T follicular helper cell (primary cell): ENCODE results near the gene KLKB1.
A peak's percentile ranks its signal among the peaks of the same experiment; 100 is the strongest.

Experiments used
- DNase-seq: peaks from one replicate; pipeline ENCODE4 v3.0.0-alpha.2; 2020; ENCODE audit warnings: low read depth
- total RNA-seq, 2 experiments: gene quantifications; one replicate each; lab custom pipeline; 2026; lab: John Stamatoyannopoulos, UW

Gene KLKB1
- 0.04 to 0.12 reads per million in 2 experiments for total RNA-seq

DNA sequence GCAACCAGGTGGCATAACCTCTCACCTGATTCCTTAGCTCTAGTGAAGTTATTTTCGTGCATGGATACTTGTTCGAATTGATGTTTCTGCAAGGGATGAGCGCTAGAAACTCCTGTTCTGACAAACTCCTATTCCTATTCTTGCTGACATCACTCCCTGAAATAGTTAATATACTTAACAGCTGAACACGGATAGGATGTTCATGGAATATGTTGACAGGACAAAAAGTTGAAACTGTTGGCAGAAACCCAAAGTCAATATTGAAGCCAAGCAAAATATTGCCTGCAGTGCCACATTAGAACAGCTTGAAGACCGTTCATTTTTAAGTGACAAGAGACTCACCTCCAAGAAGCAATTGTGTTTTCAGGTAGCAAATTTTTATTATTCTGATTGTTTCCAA is at the start of gene KLKB1:
TSS of gene KLKB1 (plus strand) at position 287 of the 400 bp plus-strand sequence. CDS start 689 bp downstream, outside the sequence.
- no peak for DNase-seq

DNA sequence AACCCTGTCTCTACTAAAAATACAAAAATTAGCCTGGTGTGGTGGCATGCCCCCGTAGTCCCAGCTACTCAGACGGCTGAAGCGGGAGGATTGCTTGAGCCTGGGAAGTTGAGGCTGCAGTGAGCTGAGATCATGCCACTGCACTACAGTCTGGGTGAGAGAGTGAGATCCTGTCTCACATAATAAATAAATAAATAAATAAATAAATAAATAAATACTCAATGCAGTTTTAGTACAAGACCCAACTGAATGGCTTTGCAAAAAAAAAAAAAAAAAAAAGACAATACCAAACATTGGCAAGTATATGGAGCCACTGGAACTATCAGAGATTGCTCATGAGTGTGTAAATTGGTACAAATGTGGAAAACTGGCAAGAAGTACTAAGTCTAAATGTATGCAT is 39.2 kb upstream of the KLKB1 start:
- DNase-seq = no peak

- no peak for DNase-seq
These were observed 37.7 kb upstream of the KLKB1 start for GRCh38 chr4:186189656-186190055.

DNA sequence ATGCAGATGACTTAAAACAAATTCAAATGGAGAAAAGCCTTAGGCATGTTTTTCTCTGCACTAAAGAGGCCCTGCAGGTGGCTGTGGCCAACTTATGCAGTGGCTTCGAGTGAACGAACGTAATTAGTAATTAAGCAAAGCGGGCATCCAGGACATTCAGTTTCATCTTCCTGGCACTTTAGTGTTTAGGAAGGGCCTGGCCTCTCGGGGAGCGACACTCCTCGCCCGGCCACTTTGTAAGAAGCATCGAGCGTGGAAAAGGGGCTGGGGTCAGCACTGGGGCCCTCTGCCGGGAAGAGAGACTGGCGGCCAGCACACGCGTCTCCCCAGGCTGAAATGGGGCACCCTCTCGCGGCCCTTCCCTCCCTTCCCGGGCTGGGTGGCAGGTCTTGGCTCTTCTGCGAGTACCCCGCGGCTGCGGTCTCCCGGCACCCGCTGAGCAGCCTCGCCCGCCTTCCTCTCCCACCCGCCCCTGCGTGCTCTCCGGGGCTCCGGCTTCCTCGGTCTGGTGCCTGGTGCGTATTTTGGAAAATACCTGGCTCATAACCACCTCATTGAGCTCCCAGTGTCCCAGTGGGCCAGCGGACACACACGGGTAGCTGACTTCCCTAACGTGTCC is 36.6 kb upstream of the KLKB1 start:
- DNase-seq = peak; percentile 21

DNA sequence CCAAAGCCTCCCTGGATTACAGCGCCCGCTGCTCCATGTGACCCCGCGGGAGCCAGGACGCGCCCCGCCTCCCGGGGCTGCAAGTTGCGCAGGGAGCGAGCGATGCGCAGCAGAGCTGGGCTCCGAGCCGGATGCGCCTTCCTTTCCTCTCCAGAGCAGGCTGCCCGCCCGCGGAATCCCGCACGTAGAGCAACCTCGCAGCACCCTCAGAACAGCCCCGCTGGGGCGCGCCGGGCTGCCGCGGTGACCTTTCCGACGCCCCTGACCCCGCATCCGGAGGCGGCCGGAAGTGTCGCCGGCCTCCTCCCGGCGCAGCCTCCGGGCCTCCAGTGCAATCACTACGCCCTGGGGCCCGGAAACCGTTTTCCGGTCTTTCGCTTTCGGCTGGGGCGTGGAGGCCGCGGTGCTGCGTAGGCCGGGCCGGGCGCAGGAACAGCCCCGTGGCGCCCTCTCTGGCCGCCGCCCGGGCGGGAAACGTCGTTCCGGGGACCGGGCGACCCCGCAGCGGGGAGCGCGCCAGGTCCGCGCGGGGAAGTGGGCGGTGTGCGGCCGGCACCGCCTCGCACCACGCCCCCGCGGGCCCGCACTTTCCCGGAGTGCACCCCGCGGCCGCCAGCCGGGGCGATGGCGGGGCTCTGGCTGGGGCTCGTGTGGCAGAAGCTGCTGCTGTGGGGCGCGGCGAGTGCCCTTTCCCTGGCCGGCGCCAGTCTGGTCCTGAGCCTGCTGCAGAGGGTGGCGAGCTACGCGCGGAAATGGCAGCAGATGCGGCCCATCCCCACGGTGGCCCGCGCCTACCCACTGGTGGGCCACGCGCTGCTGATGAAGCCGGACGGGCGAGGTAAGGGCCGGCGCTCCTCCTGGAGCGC is 35.9 kb upstream of the KLKB1 start, which contains the start of gene CYP4V2:
TSS of gene CYP4V2 (plus strand) at position 368 of the 866 bp plus-strand sequence. CDS start at position 625, 257 bp downstream.
- peak; percentile 69 for DNase-seq

GRCh38 chr4:186192066-186192612 is 35.2 kb upstream of the KLKB1 start:
- DNase-seq = no peak

DNA sequence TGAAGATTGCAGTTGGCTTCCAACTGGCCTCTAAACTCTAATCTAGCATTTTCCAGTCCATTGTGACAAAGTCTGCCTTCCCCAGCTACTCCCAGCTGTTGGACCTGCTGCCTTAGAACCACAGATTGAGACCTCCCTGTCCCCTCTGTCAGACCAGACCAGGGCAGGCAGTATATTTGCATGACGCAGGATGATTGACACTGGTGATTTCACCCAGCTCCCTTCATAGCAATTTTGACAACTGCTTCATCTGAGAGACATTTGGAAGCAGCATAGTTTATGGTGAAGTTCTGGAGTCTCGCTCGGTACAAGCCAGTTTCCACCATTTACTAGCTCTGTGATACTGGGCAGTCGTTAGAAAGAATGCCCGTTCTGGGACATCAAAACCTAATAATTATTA is 33.5 kb upstream of the KLKB1 start:
- DNase-seq = no peak

DNA sequence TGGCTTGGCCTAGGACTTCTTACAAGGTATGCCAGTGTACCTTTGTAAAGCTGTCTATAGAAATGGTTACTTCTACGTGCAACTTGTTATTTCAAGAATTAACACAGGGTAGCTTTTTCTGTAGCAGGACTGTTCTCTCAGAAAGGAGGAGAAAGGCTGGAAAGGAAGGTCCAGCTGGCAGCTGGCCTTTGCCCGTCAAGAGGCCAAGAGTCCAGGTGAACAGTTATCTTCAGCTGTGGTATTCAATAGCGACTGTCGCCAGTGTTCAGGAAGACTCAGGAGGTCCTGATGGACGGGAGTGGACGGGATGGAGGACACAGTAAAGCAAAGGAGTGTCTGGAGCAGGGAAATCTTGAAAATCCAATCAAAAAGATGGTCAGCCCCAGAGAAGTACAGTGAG is 31.2 kb upstream of the KLKB1 start:
- DNase-seq = no peak

- no peak for DNase-seq
These were observed 26.8 kb upstream of the KLKB1 start for GRCh38 chr4:186200516-186200915.

DNA sequence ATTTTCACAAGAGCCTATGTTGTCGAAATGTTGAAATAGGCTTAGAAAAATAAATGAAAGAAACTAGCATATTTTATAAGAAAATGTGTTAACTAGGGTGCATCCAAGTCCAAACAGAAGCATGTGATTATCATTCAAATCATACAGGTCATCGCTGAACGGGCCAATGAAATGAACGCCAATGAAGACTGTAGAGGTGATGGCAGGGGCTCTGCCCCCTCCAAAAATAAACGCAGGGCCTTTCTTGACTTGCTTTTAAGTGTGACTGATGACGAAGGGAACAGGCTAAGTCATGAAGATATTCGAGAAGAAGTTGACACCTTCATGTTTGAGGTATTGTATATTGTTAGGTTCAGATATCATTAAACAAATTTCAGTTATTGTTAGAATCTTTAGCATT is 26.3 kb upstream of the KLKB1 start:
- DNase-seq = no peak

- no peak for DNase-seq
These were observed 25.6 kb upstream of the KLKB1 start for GRCh38 chr4:186201535-186202230.

DNA sequence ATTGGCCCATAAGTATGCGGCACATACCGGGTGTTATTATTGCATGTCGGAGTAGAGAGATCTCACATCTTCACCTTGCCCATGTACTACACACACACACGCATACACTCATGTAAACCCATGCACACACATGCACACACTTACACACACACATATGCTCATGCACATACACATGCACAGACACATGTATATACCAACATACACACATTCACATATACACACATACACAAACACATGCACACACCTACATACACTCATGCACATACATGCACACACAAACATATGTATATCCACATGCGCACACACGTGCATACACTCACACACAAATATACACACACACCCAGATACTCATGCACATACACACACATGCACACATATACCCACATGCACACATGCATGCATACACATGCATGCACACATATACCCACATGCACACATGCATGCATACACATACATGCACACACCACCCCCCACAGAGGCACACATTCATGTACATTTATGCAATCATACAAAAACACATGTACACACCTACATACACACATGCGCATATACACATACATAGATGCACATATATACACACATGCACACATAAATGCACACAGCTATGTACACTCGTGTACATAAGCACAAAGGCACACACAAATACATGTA is 24.7 kb upstream of the KLKB1 start:
- no peak for DNase-seq

DNA sequence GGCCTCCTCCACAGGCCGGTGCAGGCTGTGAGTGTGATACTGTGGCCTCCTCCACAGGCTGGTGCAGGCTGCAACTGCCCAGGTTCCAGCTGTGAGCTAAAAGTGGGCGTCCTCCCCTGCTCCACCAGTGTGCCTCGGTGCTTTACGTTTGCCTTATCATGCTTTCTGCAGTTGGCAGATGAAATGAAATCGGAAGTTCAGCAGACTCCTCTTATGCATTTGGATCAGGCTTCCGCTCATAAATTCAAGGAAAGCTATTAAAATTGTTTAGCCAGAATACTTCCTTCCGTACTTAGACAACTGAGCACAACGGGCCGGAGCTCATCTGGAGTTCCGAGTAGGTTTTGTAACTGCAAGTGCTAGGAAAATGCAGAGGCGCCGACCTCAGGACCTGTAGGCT is 23.9 kb upstream of the KLKB1 start:
- no peak for DNase-seq

DNA sequence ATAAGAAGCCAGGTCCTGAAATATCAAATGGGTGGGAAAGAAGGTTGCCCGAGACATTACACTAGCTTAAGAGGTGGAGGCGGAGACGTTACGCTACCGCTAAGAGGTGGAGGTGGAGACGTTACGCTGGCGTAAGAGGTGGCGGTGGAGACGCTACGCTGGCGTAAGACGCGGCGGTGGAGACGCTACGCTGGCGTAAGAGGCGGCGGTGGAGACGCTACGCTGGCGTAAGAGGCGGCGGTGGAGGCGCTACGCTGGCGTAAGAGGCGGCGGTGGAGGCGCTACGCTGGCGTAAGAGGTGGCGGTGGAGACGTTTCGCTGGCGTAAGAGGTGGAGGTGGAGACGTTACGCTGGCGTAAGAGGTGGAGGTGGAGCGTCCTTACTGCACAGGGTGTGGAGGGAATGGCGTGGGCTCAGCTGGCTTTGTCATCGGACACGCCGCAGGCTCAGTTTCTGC is 23.2 kb upstream of the KLKB1 start:
- DNase-seq = no peak

GRCh38 chr4:186204686-186205085 is 22.6 kb upstream of the KLKB1 start:
- DNase-seq = no peak

DNA sequence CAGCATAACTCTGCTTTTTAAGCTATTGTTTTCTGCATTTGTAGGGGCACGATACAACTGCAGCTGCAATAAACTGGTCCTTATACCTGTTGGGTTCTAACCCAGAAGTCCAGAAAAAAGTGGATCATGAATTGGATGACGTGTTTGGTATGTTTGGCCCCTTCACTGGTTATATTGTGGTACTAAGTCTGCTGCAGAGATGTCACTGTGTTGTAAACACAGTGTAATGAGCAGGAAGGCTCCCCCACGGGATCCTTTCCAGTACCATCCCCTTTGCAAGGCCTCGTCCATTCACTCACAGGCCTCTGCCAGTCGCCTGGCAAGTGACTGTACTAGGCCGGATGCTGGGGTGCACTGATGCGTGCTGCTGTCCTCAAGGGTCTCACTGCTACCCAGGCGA is 22.2 kb upstream of the KLKB1 start:
- DNase-seq = no peak

DNA sequence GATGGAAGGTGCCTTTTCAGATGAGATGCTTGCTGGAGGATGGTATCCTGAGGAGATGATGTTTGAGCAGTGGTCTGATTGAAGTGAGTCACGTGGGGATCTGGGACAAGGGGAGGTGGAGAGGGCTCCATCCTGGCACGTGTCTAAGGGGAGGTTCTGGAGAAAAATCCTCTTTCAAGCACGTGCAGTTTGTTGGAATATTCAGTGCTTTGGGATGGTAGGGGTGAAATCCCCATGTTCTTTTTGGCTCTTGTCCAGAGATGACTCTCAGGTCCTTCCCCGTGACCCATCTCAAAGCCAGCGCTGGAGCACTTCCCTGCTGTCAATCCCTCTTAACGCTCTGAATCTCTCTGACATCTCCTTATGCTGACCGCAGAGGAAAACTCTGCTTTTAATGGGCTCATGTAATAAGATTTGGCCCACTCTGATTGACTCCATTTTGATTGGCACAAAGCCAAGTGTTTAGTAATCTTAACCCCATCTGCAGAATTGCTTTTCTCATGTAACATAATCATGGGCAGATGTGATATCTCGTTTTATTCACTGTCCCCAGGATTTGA is 10.8 kb upstream of the KLKB1 start:
- no peak for DNase-seq

DNA sequence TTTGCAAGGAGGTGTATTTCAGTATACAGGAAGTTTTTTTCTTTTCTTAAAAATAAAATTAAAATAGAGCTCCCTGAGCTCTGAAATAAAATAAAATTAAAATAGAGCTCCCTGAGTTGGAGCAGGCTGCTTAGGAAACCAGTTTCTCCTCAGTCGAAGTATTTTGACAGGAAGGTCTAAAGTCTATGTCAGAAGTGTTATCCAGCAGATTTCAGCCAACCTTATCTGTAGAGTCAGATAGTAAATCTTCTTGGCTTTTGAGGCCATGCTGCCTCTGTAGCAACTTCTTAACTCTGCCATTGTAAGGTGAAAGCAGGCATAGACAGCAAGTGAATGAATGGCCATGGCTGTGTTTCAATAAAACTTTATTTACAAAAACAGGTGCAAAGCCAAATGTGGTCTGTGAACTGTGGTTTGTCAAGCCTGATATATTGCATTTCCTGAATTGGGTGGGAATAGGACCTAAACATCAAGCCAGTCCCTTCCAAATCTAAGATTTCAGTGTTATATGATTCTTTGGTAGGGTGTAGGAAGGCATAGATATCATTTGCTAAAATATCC is 9.5 kb upstream of the KLKB1 start:
- DNase-seq = no peak

DNA sequence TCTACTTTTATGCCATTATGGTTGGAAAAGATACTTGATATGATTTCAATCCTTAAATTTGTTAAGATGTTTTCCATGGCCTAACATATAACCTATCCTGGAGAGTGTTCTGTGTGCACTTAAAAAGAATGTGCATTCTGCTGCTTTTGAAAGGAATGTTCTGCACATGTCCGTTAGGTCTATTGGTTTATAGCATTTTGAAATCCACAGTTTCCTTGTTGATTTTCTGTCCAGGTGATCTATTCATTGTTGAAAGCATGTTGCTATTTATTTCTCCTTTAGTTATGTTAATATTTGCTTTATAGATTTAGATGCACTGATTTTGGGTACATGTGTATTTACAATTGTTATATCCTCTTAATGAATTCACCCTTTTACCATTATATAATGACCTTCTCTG is 5.7 kb upstream of the KLKB1 start:
- DNase-seq = no peak

DNA sequence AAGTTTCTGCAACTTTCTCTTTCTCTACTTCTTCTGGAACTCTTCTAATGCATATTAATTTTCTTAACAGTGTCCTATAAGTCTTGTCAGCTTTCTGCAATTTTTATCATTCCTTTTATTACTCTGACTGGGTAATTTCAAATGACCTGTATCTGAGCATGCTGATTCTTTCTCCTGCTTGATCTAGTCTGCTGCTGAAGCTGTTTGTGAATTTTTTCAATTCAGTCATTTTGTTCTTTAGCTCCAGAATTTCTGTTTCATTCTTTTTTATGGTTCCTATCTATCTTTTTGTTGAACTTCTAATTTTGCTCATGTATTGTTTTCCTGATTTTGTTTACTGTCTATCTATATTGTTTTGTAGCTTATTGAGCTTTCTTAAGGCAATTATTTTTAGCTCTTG is 1.5 kb upstream of the KLKB1 start:
- DNase-seq = no peak
